HG02588 (cell line): ENCODE measurements around the gene BAIAP2.
A peak's percentile ranks its signal among the peaks of the same experiment; 100 is the strongest.
"Not testable (repeated sequence)": the region's sequence is repeated elsewhere in the genome, so short reads cannot be mapped to it uniquely, and the experiment has no call there.

ENCODE experiments used
- ATAC-seq: cut with Tn5 transposase; IDR thresholded peaks from one replicate; pipeline ENCODE4 v1.9.1; 2021; ENCODE audit warnings: mild to moderate bottlenecking, moderate library complexity; ENCODE audit not compliant: unreplicated experiment

BAIAP2 gene

DNA sequence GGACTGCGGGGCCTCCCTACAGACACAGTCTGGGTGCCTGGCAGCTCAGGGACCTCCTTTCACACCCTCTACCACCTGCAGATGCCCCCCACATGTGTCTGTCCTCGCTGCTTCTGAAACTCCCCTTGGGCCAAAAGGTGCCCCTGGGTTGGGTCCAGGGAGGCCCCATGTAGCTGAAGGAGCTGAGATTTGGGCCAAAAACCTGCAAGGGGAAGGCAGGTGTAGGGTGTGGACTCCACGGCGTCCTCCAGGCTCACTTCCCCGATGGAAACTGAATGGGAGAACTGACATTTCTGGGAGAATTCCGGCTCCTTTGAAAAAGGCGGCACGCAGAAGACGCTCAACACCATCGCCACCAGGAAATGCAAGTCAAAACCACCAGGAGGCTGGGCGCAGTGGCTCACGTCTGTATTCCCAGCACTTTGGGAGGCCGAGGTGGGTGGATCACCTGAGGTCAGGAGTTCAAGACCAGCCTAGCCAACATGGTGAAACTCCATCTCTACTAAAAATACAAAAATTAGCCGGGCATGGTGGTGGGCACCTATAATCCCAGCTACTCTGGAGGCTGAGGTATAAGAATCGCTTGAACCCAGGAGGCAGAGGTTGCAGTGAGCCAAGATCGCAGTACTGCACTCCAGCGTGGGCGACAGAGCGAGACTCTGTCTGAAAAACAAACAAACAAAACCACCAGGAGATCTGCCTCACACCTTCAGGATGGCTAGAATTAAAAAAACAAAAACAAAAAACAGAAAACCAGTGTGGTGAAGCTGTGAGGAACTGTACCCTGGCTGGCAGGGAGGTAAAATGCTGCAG lies 13.2 kb upstream of the BAIAP2 start:
- ATAC-seq: no peak

DNA sequence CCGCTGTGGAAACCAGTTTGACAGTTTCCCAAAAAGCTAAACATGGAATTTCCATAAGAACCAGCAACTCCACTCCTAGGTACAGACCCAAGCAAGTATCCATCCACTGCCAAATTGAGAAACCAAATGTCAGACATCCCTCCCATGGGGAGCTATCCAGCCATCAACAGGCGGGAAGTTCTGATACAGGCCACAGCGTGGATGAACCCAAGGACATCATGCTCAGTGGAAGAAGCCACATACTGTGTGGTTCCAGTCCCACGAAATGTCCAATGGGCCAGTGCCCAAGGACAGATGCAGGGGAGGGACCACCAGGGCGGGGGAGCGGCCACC lies 12.6 kb upstream of the BAIAP2 start:
- ATAC-seq: no peak

DNA sequence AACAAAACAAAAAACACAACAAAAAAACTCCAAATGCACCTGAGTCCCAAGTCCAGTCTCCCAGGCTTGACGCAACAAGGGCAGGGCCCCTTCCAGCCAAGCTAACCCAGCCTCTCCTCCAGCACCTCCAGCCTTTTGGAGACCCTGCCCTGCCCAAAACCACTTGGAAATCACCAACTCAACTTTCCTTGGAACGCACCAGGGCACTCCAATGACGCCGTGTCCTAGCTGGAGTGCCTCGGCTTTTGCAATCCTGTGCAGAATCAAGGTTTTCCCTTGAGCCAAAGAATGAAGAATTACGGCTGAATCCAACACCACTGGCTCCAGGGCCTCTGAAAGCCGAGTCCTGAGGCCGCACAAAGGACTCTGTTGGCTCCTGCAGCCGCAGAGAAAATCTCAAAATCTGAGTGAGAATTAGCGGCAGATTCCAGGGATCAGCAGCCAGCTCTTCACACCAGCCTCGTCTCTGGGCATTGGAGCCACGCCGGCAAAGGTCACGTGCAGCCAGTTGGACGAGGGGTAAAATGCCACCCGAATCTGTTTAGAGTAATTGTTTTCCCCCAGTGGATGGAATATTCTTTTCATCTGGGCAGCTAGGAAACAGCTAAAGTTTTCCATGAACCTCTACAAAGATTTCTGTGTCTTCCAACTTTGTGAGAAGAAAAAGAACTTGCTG lies 9.7 kb upstream of the BAIAP2 start:
- ATAC-seq: no peak

DNA sequence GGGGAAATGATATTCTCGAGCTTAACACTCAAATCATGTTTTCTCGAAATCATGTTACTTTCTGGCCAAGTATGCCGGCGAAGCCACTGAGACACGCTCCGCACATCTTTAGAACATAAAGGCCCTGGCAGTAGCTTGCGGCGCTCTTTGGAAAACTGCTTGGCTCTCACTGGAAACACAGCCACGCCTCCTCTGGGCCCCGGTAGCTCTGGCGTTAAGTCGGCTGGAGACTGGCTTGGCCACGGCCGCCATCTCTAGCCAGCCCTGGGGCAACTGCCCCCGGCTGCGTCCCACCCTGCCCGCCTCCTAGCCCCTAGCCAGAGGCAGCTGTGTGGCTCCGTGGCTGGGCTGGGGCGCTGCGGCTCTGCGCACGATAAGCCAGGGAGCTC lies 9.2 kb upstream of the BAIAP2 start:
- no peak for ATAC-seq

DNA sequence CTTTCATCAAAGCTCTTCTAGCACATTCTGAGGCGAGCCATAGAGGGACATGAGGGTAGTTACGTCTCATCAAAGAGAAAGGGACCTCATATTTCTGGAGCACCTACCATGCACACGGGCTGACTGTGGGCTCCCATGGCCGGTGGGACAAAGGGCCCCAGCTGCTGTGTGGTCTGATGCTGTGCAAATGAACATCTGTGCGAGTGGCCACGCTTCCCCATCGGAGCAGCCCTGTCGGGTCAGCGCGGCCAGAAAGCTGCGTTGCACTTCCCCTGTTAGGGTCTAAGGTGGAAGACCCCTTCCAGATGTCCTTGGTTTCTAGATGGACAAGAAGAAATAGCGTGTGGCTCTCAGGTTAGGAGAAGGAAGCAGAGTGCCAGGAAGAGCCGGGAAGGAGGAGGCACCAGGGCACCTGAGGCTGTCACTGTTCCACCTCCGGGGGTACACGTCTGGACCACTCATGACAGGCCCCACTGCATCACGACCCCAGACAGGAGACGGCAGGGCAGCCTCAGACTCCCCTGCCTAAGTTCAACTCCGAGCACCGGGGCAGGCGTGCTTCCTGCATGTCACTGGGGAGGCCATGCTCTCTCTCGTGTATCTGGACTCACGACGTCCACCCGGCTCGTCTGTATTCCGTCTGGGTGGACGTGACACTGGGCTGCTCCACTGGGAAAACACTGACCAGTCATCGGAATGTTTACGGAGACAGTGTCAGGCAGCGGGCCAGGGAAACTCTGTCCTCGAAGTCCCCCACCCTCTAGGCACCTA lies 8.5 kb upstream of the BAIAP2 start:
- ATAC-seq: no peak

DNA sequence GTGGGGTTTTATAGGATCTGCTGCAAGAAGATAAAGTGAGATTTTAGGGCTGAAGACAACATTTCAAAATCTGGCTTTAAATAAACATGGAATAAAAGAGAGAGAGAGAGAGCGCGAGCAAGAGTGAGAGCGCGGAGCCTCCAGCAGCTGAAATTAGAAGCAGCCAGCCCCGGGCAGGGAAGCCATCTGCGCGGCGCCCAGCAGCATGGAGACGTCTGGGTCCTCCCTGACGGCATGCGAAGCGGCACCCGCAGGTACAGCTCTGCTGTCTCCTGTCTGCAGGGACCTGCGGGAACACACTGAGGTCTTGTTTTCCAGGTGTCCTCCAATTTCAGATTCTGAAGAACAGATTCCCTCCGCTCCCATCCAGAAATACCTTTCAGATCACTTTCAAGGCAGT lies 7.9 kb upstream of the BAIAP2 start:
- no peak for ATAC-seq

DNA sequence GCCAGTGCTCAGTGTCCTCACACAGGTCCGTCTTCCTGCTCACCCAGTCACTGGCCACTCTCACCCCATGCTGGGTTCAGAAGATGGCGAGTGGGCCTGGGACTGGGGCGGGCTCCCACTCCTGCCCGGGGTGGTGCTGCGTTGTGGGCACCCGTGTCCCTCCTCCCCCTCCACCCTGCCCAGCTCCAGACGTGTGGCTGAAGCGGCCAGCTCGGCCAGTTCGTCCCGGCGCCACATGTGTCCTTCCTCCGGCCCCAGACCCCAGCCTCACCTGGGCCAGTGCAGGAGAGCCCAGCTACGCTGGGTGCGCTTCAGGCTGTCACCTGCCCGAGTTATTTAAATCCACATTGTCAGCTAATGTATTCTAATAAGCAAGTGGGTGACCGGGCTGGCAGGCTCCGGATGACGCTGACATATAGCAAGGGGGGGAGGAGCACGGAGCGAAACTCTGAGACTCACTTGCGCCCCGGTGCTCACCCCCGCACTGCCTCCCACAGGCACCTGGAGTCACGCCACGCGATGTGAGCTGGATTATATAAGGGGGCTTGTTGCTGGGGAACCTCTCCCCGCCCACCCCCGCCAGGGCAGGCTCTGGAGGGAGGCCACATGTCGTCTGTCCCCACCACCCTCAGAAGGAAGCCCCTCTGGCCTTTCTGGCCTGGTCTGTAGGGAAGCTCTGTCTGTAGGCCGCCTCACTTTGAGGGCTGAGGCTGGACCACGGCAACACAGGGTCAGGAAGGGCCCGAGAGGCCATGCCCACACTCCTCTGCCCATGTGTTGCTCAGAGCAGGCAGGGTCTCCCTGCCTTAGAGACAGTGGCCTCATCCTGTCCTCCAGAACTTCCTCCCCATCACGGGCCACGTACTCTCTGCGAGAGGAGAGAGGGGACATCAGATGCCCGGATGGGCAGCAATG lies 7.1 kb upstream of the BAIAP2 start:
- ATAC-seq: no peak

DNA sequence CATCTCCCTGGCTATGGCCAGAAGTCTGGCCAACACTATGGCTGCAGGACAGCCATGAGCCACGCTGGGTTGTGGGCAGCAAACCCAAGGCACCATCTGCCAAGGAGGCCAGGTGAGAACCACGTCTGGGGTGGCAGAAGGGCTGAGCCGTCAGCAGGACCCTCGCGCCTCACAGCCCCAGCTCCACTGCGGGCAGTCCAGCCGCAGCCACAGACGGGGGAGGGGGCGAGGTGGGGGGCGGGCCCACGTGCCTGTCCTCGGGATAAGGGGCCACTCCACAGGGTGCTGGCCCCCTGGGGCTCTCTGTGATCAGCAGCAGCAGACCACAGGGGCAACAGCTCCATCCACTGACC lies 6.5 kb upstream of the BAIAP2 start:
- no peak for ATAC-seq

DNA sequence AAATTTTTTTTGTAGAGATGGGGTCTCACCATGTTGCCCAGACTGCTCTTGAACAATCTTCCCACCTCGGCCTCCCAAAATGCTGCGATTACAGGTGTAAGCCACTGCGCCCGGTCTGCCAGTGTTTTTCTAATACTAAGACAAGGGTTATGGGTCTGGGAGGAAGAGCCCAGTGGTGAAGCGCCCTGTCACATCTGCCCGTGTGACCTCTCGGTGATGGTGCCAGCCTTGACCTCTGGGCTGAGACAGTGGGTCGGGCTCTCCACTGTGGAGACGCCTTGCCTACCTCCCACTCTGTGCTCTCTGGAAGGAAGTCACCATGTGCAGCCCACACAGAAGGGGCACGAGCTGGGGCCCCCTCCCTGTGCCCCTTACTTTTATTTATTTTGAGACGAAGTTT lies 5.1 kb upstream of the BAIAP2 start:
- no peak for ATAC-seq

DNA sequence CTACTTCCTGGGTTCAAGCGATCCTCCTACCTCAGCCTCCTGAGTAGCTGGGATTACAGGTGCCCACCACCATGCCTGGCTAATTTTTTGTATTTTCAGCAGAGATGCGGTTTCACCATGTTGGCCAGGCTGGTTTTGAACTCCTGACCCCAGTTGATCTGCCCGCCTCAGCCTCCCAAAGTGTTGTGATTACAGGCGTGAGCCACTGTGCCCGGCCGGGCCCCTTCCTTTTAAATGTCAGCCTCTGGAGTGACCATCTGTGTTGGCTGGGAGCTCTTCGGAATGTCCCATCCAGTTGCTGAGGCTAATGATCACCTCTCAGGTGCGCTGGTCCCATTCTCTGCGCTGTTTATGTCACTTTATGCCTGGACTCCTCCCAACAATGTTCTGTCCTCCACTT lies 4.6 kb upstream of the BAIAP2 start:
- ATAC-seq: not testable (repeated sequence)

DNA sequence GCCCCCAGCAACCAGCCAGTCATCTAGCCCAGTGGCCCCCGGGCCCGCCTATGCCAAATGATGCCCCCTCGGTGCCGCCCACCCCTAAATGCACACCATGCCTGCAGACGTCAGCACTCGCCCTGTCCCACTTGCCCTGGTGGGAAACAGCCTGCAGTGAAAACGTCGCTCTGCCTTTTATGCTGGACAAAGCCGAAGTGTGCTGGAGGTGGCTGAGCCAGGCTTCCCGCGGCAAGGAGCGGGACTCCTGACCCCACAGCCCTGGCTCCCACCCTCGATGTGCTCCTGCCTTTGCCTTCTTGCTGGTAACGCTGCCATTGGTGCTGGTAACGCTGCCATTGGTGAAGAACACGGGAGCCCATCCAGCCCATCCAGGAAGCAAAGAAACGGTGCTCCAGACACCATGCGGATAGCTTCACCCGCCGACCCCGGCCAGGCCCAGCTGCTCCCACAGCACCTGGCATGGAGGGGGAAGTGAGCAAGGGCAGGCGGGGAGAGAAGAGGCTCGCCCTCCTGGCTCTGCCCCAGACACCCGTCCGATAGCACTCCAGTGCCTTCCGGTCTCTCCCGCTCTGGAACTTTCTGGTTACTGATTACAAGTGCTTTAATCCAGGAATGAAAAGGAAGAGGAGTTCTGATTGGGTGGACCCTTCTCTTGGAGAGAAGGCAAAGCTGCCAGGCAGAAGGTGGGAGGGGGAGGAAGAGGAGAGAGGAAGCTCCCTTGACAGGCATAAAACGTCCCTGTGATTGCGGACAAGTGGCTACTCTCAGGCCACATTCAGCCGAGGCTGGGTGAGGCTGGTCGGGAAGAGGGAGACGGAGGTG lies 4.0 kb upstream of the BAIAP2 start:
- ATAC-seq: no peak

DNA sequence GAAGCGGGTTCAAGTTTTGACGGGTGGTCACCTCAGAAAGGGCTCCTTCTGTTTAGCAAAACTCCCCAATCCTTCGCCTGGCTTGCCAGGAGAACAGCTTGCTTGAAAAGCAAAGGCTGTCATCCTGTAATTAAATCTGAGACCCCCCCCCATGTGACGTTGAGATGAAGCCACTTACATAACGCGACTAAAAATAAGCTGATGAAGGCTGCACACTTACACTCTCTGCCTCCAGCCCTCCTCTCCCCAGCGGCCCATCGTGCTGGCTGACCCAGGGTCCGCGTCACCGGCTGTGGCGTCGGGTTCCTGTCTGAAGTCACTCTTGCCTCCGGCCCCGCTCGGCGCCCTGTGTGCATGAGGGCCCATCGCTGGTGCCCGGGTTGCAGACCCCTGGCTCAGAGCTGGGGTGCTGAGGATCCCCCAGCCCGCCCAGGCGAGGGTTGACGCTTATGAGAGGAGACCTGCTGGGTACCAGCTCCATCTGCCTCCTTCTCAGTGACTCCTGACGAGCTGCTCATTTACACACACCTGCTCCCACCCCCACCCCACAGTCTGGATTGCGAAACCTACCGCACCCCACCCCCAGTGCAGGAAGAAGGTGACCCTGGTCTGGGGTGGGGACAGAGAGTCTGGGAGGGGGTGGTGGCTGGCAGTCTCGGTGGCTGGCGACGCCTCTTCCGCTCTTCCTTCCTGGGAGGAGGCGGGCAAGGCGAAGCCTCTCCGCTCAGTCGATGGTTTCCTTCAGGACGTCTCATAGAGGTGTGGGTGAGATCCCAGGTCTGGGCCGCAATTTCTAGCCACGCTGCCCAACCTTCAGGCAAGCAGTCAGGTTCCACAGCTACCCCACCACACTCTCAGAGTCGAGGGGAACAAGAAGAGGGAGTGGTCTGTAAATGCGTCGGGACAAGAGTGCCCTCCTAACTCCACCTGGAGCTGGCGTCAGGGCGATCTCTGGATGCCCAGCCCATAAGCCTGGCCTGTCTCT lies 3.1 kb upstream of the BAIAP2 start:
- no peak for ATAC-seq

DNA sequence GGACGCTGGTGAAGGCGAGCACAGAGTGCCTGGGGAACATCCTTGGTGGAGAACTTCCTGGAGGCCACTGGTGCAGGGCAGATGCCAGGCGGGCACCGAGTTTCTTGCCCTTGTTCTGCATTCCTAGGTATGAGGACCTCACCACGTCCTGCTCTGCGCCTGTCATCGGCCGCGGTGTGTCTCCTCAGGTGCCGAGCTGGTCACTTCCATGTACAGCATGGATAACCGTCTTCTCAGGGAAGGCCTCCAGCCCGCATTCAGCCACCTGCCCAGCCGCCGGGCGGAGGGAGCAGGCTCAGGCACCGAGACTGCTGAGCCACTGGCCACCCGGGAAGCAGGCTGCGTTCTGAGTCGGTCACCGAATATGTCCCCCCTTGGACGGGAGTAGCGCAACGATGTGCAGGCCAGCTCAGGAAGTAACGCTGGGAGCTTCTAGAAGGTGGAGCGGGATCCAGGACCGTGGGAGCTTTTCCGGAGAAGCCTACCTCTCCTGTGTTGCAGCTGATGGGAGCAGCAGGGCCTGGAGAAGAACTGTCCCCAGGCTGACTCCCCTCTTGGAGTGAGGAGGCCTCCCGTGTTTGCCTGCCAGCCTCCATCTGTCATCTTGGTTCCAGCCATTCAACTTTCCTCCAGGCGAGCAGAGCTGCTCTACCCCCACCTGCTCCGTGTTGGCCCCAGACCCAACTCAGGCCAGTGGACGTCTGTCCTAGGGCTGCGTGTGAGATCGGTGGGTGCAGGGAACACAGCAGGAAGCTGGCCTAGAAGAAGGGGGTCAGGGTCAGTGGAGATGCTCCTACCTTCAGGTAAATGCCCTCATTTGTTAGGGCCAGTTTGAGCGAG lies 2.1 kb upstream of the BAIAP2 start:
- no peak for ATAC-seq

DNA sequence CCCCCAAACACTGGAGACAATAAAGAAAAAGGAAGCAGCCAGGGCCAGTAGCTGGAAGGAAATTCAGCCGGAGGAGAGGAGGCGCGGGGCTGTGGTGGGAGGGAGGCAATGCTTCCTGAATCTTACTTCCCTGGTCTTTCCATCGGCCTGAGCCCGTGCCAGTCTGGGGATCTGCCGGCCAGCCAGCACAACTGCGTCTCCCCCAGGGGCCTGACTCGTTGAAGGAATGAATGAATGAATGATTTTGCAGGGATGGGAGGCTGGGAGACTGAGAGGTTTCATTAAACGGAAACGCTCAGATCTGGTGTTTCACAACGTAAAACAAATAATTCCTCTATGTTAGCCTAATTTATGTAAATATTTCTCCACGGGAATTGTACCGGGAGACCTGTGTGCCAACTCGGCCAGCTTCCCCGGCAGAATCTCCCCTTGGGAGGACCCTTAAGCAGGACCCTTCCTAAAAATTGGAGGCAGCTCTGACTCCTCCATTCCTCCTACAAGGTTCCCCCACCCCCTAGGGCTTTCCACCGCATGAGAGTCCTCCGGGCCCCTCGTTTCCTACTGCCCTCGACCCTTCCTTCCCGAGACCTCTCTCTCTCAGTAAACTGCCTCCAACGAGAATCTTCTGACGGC lies 1.3 kb upstream of the BAIAP2 start:
- ATAC-seq: no peak

DNA sequence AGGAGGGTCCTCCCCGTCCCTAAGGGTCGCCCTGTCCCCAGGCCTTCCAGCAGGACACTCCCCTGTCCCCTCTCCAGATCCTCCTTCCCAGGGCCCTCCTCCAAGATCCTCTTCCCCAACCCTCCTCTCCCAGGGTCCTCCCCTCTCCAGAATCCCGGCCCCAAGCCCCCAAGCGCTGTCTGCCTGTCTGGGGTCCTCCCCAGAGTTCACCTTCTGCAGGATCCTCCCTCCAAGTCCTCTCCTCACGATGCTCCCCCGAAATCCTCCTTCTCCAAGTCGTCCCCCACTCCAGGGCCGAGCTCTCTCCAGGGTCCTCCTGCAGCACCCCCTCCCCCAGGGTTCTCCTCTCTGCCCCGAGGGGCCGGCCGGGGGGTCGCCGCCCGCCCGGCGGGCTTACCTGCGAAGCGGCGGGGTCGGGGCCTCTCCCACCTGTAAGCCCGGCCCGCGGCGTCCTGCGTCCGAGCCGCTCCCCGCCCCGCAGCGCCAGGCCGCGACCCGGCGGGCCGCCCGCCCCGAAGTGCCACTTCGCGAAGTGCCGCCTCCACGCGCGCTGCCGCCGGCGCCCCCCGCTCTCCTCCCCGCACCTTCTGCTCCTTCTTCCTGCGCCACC lies 678 bp upstream of the BAIAP2 start:
- ATAC-seq: peak; percentile 3

DNA sequence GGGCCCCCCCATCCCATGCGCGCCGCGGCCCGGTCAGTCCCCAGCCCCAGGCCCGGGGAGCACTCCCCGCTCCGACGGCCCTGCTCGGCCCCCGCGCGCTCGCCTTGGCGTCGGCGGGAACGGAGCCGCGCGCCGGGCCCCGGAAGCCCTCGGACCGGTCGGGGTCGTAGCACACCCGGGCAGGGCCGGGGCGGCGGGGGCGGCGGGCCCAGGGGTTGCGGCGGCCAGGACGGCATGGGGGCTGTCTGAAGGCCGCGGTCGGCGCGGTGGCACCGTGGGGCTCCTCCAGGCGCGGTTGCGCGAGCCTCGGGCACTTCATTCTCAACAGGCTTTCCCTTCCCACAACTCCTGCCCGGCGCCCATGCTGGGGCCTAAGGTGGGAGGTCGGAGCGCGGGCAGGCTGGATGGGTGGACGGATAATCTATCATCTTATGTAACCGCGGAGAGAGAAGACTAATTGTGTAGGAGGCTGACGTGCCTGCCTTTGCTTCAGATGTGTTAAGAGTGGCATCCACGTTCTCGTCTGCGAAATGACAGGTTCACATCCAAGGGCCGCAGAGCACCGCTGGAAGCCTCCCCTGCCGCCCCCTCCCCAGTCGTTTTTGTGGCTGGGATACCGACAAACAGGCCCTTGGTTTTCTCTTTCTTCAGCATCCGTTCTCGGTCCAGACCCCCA lies 708 bp downstream of the BAIAP2 start:
- ATAC-seq: no peak
